ENCODE measurements around the gene UBE3A.

DNA sequence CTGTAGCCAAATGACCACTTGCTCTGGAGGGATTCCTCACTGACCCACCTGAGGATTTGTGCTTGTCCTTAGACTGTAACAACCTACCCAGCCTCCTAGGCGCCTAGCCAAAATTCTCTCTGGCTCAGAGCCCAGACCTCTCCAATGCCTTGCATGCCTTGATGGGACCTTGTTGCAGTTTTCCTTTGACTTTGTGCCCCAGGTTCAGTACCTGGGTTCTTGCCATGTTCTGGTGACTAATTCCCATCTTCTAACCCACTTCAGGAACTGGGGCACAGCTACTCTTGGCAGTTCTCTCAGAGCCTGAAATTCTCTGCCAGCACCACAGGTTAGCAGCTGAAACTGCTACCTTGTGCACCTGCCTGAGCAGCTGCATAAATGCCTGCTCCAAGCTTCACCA is 27.0 kb upstream of the UBE3A start:
- no peak for TF ChIP-seq EGR1 (IDR thresholded peaks at IDR 0.05; ENCODE audit: borderline replicate concordance in 1 of 2, low read depth in 2 of 2, low read length in 2 of 2)
- no peak for TF ChIP-seq TAF1 (IDR thresholded peaks at IDR 0.05; ENCODE audit: borderline replicate concordance, low read depth, low read length)
- TF ChIP-seq, protein P1, sequence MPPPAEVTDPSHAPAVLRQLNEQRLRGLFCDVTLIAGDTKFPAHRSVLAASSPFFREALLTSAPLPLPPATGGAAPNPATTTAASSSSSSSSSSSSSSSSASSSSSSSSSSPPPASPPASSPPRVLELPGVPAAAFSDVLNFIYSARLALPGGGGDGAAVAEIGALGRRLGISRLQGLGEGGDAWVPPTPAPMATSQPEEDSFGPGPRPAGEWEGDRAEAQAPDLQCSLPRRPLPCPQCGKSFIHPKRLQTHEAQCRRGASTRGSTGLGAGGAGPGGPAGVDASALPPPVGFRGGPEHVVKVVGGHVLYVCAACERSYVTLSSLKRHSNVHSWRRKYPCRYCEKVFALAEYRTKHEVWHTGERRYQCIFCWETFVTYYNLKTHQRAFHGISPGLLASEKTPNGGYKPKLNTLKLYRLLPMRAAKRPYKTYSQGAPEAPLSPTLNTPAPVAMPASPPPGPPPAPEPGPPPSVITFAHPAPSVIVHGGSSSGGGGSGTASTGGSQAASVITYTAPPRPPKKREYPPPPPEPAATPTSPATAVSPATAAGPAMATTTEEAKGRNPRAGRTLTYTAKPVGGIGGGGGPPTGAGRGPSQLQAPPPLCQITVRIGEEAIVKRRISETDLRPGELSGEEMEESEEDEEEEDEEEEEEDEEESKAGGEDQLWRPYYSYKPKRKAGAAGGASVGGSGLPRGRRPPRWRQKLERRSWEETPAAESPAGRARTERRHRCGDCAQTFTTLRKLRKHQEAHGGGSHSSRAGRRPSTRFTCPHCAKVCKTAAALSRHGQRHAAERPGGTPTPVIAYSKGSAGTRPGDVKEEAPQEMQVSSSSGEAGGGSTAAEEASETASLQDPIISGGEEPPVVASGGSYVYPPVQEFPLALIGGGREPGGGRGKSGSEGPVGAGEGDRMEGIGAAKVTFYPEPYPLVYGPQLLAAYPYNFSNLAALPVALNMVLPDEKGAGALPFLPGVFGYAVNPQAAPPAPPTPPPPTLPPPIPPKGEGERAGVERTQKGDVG (CRISPR knock-in tag; IDR thresholded peaks at IDR 0.05) = no peak
- no peak for TF ChIP-seq SREBF1 (IDR thresholded peaks at IDR 0.05; ENCODE audit: low read length)
- no peak for TF ChIP-seq EZH2 (IDR thresholded peaks at IDR 0.05; ENCODE audit: borderline replicate concordance, control insufficient read depth, low read depth, low read length)
- TF ChIP-seq CREB1 (IDR thresholded peaks at IDR 0.05; ENCODE audit: low read depth) = no peak
- TF ChIP-seq SRF (IDR thresholded peaks at IDR 0.05; ENCODE audit: low read depth in 2 of 2, low read length in 2 of 2) = no peak
- TF ChIP-seq POLR2AphosphoS5 (IDR thresholded peaks at IDR 0.05; ENCODE audit: low read length) = no peak
- no peak for TF ChIP-seq POLR2A (IDR thresholded peaks at IDR 0.05; ENCODE audit: low read depth, low read length)
- no peak for TF ChIP-seq SMC3 (IDR thresholded peaks at IDR 0.05; ENCODE audit: borderline replicate concordance, low read length)
- TF ChIP-seq, protein P2, sequence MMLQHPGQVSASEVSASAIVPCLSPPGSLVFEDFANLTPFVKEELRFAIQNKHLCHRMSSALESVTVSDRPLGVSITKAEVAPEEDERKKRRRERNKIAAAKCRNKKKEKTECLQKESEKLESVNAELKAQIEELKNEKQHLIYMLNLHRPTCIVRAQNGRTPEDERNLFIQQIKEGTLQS (IDR thresholded peaks at IDR 0.05; ENCODE audit: borderline replicate concordance, extremely low read depth, low read depth, low read length) = no peak
- TF ChIP-seq JUND (IDR thresholded peaks at IDR 0.05; ENCODE audit: low read depth, low read length) = no peak

All from GM12878 (cell line).